Measurements from ENCODE around the gene LAIR1. TPM values are rescaled to one million over a fixed set of nuclear protein-coding genes. Genes with fewer than 3 reads are reported as not detected.

LAIR1 gene
- total RNA-seq, 1 experiment from 2014 or later, result not detected

DNA sequence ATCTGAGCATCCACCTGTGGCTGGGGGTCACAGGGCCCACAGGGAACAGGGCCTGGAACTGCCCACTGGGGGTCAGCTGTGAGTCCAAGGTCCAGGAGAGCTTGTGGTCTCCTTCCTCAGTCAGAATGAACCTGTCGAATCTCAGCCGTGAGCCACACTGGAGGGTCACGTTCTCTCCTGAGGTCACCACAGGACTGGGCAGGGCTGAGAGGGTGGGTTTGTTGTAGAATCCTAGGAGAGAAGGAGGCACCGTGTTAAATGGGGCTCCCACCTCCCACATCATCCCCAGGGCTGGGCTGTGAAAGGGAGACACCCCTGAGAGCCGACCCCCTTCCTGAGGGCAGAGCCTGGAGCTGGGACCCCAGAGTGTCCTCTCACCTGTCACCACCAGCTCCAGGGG lies 53.2 kb downstream of the LAIR1 start:
- POLR2A ChIA-PET, result no interaction called here
- no peak overlapping the region for H3K4me3 Mint-ChIP-seq (ENCODE audit: unreplicated experiment)
- DNase-seq (ENCODE audit: unreplicated experiment), result no peak
- no peaks in the 10 kb centered on the region for H3K4me1 Mint-ChIP-seq (ENCODE audit: insufficient read depth, unreplicated experiment)
- no peaks in the 10 kb centered on the region for H3K36me3 Mint-ChIP-seq (ENCODE audit: insufficient read depth, unreplicated experiment)
- TF ChIP-seq, protein P1, sequence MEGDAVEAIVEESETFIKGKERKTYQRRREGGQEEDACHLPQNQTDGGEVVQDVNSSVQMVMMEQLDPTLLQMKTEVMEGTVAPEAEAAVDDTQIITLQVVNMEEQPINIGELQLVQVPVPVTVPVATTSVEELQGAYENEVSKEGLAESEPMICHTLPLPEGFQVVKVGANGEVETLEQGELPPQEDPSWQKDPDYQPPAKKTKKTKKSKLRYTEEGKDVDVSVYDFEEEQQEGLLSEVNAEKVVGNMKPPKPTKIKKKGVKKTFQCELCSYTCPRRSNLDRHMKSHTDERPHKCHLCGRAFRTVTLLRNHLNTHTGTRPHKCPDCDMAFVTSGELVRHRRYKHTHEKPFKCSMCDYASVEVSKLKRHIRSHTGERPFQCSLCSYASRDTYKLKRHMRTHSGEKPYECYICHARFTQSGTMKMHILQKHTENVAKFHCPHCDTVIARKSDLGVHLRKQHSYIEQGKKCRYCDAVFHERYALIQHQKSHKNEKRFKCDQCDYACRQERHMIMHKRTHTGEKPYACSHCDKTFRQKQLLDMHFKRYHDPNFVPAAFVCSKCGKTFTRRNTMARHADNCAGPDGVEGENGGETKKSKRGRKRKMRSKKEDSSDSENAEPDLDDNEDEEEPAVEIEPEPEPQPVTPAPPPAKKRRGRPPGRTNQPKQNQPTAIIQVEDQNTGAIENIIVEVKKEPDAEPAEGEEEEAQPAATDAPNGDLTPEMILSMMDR (IDR thresholded peaks at IDR 0.05; ENCODE audit: unreplicated experiment), result no peak
- CTCF ChIA-PET, result interaction anchor here (1.2 kb wide), 1 partner anchor 15 kb away, joined by 5 read pairs; no protein-coding TSS in a partner anchor
- no peaks in the 10 kb centered on the region for H3K9me3 Mint-ChIP-seq (ENCODE audit: unreplicated experiment)
- no TSS peak for BruUV-seq (replicated peaks)
- no peak overlapping the region for H3K27ac Mint-ChIP-seq (ENCODE audit: low read depth, unreplicated experiment)
- peaks cover 53% of the 10 kb centered on the region for H3K27me3 Mint-ChIP-seq (ENCODE audit: insufficient read depth, unreplicated experiment)
- intact Hi-C loops (cut with micrococcal nuclease), result no loop called here

DNA sequence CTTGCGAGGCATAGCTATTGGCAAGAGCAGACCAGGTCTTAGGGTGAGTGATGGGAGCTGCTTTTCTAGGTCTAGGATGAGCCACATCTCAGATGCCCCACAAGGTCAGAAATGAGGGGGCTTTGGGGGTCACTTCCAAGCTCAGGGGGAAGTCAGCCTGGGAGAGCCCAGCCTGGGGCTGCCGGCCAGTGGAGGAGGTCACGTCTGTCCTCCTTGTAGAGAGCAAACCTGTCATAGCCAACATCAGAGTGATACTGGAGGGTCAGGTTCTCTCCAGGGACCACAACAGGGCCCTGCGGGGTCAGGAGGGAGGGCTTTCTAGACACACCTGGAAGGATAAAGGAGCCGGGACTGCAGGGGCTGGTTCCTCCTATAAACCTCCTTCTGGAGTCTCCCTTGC lies 54.2 kb downstream of the LAIR1 start:
- no peaks in the 10 kb centered on the region for H3K36me3 Mint-ChIP-seq (ENCODE audit: insufficient read depth, unreplicated experiment)
- peaks cover 45% of the 10 kb centered on the region for H3K27me3 Mint-ChIP-seq (ENCODE audit: insufficient read depth, unreplicated experiment)
- BruUV-seq (replicated peaks), result no TSS peak
- no peak for DNase-seq (ENCODE audit: unreplicated experiment)
- TF ChIP-seq, protein P1 (IDR thresholded peaks at IDR 0.05; ENCODE audit: unreplicated experiment), result no peak
- no peaks in the 10 kb centered on the region for H3K4me1 Mint-ChIP-seq (ENCODE audit: insufficient read depth, unreplicated experiment)
- no peak overlapping the region for H3K4me3 Mint-ChIP-seq (ENCODE audit: unreplicated experiment)
- H3K27ac Mint-ChIP-seq (ENCODE audit: low read depth, unreplicated experiment), result no peak overlapping the region
- ChIA-PET CTCF (interaction anchor here (0.9 kb wide), 1 partner anchor 14 kb away, joined by 3 read pairs; no protein-coding TSS in a partner anchor), POLR2A (no interaction called here)
- intact Hi-C loops (cut with micrococcal nuclease), result no loop called here
- H3K9me3 Mint-ChIP-seq (ENCODE audit: unreplicated experiment), result no peaks in the 10 kb centered on the region

DNA sequence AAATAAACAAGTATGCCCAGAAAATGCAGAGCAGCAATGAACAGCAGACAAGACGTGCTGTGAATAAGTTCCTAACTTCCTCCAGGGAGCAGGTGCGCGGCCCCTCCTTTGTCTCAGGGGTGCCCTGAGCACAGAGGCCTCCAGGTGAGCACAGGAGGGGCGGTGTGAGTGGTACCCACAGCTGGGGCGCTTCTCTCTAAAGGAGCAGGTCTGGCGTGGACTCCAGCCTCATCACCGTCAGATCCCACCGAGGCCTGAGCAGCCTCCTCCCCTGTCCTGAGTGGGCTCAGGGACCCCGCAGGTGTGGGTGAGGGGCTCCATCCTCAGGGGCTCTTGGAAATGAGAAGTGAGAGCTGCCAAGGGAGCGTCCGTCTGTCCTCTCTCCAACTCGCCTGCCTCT lies 54.9 kb downstream of the LAIR1 start:
- ChIA-PET POLR2A (no interaction called here), CTCF (no interaction called here)
- TF ChIP-seq, protein P1 (IDR thresholded peaks at IDR 0.05; ENCODE audit: unreplicated experiment), result no peak
- Mint-ChIP-seq H3K4me3 (ENCODE audit: unreplicated experiment) (no peak overlapping the region), H3K27me3 (ENCODE audit: insufficient read depth, unreplicated experiment) (peaks cover 45% of the 10 kb centered on the region), H3K9me3 (ENCODE audit: unreplicated experiment) (peaks cover 2% of the 10 kb centered on the region), H3K27ac (ENCODE audit: low read depth, unreplicated experiment) (no peak overlapping the region), H3K4me1 (ENCODE audit: insufficient read depth, unreplicated experiment) (no peaks in the 10 kb centered on the region), H3K36me3 (ENCODE audit: insufficient read depth, unreplicated experiment) (no peaks in the 10 kb centered on the region)
- no peak for DNase-seq (ENCODE audit: unreplicated experiment)
- BruUV-seq (replicated peaks), result no TSS peak
- intact Hi-C loops (cut with micrococcal nuclease), result no loop called here

DNA sequence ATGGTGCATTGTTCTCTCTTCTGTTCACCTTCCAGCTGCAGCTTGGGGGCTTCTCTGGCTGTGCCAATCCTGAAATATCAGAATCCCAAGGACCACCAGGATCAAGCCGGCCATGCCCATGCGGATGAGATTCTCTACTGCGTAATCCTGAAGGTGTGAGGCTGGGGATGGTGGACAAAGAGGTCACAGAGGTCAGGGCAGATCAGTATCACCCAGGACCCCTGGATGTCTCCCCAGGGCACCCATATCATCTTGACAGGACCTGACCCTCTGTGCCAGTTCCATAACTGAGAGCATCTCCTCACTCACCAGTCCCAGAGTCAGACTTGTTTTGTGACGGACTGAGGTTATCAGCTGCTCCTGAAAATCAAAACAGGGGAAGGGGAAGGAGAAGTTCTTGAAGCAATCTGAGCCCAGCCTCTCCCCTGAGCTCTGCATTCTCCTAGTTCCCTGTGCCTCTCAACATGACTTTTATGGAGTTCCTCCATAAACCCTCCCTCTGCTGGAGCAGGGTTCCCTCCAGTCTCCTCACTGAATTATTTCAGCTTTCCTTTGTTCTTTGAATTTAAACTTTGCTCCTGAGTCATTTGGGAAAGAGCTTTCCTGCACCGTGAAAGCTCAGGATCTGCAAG lies 57.2 kb downstream of the LAIR1 start:
- intact Hi-C loops (cut with micrococcal nuclease), result no loop called here
- ChIA-PET CTCF (interaction anchor here (0.6 to 0.9 kb wide), 4 partner anchors 17 to 74 kb away, joined by 3 read pairs; no protein-coding TSS in a partner anchor), POLR2A (no interaction called here)
- DNase-seq (ENCODE audit: unreplicated experiment), result no peak
- Mint-ChIP-seq H3K27ac (ENCODE audit: low read depth, unreplicated experiment) (no peak overlapping the region), H3K4me1 (ENCODE audit: insufficient read depth, unreplicated experiment) (no peaks in the 10 kb centered on the region), H3K27me3 (ENCODE audit: insufficient read depth, unreplicated experiment) (peaks cover 30% of the 10 kb centered on the region), H3K4me3 (ENCODE audit: unreplicated experiment) (no peak overlapping the region), H3K36me3 (ENCODE audit: insufficient read depth, unreplicated experiment) (no peaks in the 10 kb centered on the region), H3K9me3 (ENCODE audit: unreplicated experiment) (peaks cover 8% of the 10 kb centered on the region)
- TF ChIP-seq, protein P1 (IDR thresholded peaks at IDR 0.05; ENCODE audit: unreplicated experiment), result no peak
- BruUV-seq (replicated peaks), result no TSS peak
